ENCODE data around the gene TMEM14A. TPM values are rescaled to one million over a fixed set of nuclear protein-coding genes. Genes with fewer than 3 reads are reported as not detected.

Gene TMEM14A
- total RNA-seq, 2 donors from 2014 or later = 9.2 to 12.6 TPM

DNA sequence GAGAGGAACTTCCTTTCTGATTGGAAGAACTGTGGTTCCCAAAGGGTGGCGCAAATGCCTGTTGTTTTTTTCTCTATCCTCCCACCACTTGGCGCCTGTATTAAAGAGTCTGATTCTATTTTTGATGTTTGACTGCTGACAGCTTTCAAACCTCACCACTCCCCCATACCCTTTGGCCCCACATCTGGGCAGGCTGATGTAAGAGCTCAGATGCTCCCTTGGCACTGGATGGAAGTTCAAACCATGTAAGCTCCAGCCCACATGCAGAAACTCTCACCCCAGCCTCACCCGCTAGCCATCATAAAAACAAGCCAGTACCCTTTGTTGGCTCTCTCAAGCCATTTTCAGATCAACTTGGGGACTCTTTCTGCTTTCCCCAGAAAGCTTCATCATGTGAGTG is 20.0 kb upstream of the TMEM14A start:
- no peaks in the 10 kb centered on the region for H3K36me3 Mint-ChIP-seq (ENCODE audit: low read depth)
- DNase-seq = no peak
- no peaks in the 10 kb centered on the region for H3K27me3 ChIP-seq (ENCODE audit: control insufficient read depth, insufficient read depth, low read length, poor library complexity, severe bottlenecking)

DNA sequence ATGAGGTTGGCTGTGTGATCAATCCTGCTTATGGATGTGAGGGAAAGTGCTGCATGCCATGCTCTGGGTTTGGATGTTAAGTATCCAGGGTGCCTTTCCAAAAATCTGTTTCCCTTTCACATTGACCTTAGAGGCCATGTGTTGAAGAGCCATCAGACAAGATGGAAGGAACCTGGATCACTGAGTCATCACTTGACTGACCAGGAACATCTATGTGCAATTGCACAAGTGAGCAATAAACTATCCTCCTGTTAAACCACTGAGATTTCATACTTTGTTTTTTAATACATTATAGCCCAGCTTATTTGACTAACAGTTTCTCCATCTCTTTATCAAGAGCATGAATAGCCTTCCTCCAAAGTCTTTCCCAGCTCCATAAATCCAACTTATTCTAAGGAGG is 17.8 kb upstream of the TMEM14A start:
- no peak overlapping the region for H3K27ac ChIP-seq (ENCODE audit: low read depth, low read length)
- Mint-ChIP-seq H3K27ac (no peak overlapping the region), H3K4me3 (no peak overlapping the region), H3K4me1 (no peaks in the 10 kb centered on the region), H3K36me3 (ENCODE audit: low read depth) (no peaks in the 10 kb centered on the region), H3K27me3 (ENCODE audit: insufficient read depth) (peaks cover 1% of the 10 kb centered on the region), H3K9me3 (peaks cover 29% of the 10 kb centered on the region)
- TF ChIP-seq, protein P1, sequence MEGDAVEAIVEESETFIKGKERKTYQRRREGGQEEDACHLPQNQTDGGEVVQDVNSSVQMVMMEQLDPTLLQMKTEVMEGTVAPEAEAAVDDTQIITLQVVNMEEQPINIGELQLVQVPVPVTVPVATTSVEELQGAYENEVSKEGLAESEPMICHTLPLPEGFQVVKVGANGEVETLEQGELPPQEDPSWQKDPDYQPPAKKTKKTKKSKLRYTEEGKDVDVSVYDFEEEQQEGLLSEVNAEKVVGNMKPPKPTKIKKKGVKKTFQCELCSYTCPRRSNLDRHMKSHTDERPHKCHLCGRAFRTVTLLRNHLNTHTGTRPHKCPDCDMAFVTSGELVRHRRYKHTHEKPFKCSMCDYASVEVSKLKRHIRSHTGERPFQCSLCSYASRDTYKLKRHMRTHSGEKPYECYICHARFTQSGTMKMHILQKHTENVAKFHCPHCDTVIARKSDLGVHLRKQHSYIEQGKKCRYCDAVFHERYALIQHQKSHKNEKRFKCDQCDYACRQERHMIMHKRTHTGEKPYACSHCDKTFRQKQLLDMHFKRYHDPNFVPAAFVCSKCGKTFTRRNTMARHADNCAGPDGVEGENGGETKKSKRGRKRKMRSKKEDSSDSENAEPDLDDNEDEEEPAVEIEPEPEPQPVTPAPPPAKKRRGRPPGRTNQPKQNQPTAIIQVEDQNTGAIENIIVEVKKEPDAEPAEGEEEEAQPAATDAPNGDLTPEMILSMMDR (conservative IDR thresholded peaks at IDR 0.05) = no peak
- no peaks in the 10 kb centered on the region for H3K4me1 ChIP-seq (ENCODE audit: control insufficient read depth, insufficient read depth, low read length)
- H3K9me3 ChIP-seq (ENCODE audit: control insufficient read depth, low read length) = peaks cover 9% of the 10 kb centered on the region
- no peak overlapping the region for H3K9ac ChIP-seq (ENCODE audit: extremely low read depth, low read length, poor library complexity, severe bottlenecking)
- DNase-seq = no peak
- no peaks in the 10 kb centered on the region for H3K36me3 ChIP-seq (ENCODE audit: control insufficient read depth, insufficient read depth, low read length)
- H3K4me3 ChIP-seq (ENCODE audit: low read length) = no peak overlapping the region
- no peaks in the 10 kb centered on the region for H3K27me3 ChIP-seq (ENCODE audit: control insufficient read depth, insufficient read depth, low read length, poor library complexity, severe bottlenecking)

More for the DNA sequence above, 20.0 kb upstream of the TMEM14A start:
- no peaks in the 10 kb centered on the region for H3K4me1 Mint-ChIP-seq
- H3K27ac Mint-ChIP-seq = no peak overlapping the region
- TF ChIP-seq, protein P1 (conservative IDR thresholded peaks at IDR 0.05) = no peak
- no peak overlapping the region for H3K9ac ChIP-seq (ENCODE audit: extremely low read depth, low read length, poor library complexity, severe bottlenecking)
- H3K9me3 ChIP-seq (ENCODE audit: control insufficient read depth, low read length) = no peaks in the 10 kb centered on the region
- H3K4me1 ChIP-seq (ENCODE audit: control insufficient read depth, insufficient read depth, low read length) = no peaks in the 10 kb centered on the region
- H3K27ac ChIP-seq (ENCODE audit: low read depth, low read length) = no peak overlapping the region
- 90 to 100% methylated on average over 1 to 3 of the region's 3 CpGs for WGBS, 2 experiments (ENCODE audit: insufficient coverage in 1 of 2, insufficient read length in 1 of 2)
- H3K27me3 Mint-ChIP-seq (ENCODE audit: insufficient read depth) = peaks cover 3% of the 10 kb centered on the region
- H3K4me3 ChIP-seq (ENCODE audit: low read length) = no peak overlapping the region
- no peaks in the 10 kb centered on the region for H3K36me3 ChIP-seq (ENCODE audit: control insufficient read depth, insufficient read depth, low read length)
- H3K9me3 Mint-ChIP-seq = peaks cover 12% of the 10 kb centered on the region
- no peak overlapping the region for H3K4me3 Mint-ChIP-seq

DNA sequence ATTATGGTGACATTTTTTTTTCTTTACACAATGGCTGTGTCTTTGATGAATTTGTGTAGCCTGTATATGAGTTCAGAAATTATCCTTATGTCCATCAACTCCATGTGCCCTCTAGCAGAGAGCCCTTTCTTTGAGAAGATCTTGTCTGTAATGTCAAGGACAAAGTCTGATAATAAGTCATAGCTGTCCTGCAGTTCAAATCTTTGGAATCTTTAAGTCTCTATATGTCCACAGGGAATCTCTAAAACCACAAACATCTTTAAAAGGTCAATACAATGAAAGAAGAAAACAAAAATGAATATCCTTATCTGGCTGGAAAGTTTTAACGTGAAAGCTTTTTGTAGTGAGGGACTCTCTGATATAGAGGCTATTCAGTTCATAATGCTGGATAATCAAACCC is 16.9 kb upstream of the TMEM14A start:
- Histone ChIP-seq H3K9ac (ENCODE audit: extremely low read depth, low read length, poor library complexity, severe bottlenecking) (no peak overlapping the region), H3K4me3 (ENCODE audit: low read length) (no peak overlapping the region), H3K27ac (ENCODE audit: low read depth, low read length) (no peak overlapping the region), H3K4me1 (ENCODE audit: control insufficient read depth, insufficient read depth, low read length) (no peaks in the 10 kb centered on the region), H3K36me3 (ENCODE audit: control insufficient read depth, insufficient read depth, low read length) (no peaks in the 10 kb centered on the region), H3K9me3 (ENCODE audit: control insufficient read depth, low read length) (peaks cover 12% of the 10 kb centered on the region), H3K27me3 (ENCODE audit: control insufficient read depth, insufficient read depth, low read length, poor library complexity, severe bottlenecking) (no peaks in the 10 kb centered on the region)
- 100% methylated on average over 1 of the region's 1 CpG; no CpG with 5 or more reads in 1 of the 2 experiments for WGBS, 2 experiments (ENCODE audit: insufficient coverage in 1 of 2, insufficient read length in 1 of 2)
- Mint-ChIP-seq H3K4me3 (no peak overlapping the region), H3K27me3 (ENCODE audit: insufficient read depth) (peaks cover 1% of the 10 kb centered on the region), H3K27ac (no peak overlapping the region), H3K9me3 (peaks cover 33% of the 10 kb centered on the region), H3K4me1 (no peaks in the 10 kb centered on the region), H3K36me3 (ENCODE audit: low read depth) (no peaks in the 10 kb centered on the region)
- TF ChIP-seq, protein P1 (conservative IDR thresholded peaks at IDR 0.05) = no peak
- no peak for DNase-seq

Data from endodermal cell (in vitro differentiated cells).